KMS-11 (cell line): ENCODE data around the gene FANCC.

Experiments used
- H2AFZ ChIP-seq: fragments of 200-600 bp; sonication (generic); 2 replicates; pipeline ENCODE4 v1.6.1; 2016; ENCODE audit warnings: antibody characterized with exemption, mixed run types, low read depth
- H3K27ac ChIP-seq: fragments of 200-600 bp; sonication (generic); 2 replicates; pipeline ENCODE4 v1.6.1; 2016; ENCODE audit warnings: mild to moderate bottlenecking, mixed run types
- H3K27me3 ChIP-seq: fragments of 200-600 bp; sonication (generic); 2 replicates; pipeline ENCODE4 v1.6.1; 2017; ENCODE audit warnings: mild to moderate bottlenecking, low read depth, mixed run types, moderate library complexity; ENCODE audit not compliant: insufficient read depth
- H3K36me3 ChIP-seq: fragments of 200-600 bp; sonication (generic); 2 replicates; pipeline ENCODE4 v1.6.1; 2017; ENCODE audit warnings: mild to moderate bottlenecking, mixed run types; ENCODE audit not compliant: insufficient read depth
- H3K4me1 ChIP-seq: fragments of 200-600 bp; sonication (generic); 2 replicates; pipeline ENCODE4 v1.6.1; 2016; ENCODE audit warnings: mild to moderate bottlenecking, low read depth, mixed run types; ENCODE audit not compliant: poor library complexity, severe bottlenecking
- H3K4me2 ChIP-seq: fragments of 200-600 bp; sonication (generic); 2 replicates; pipeline ENCODE4 v1.7.0; 2016; ENCODE audit warnings: mild to moderate bottlenecking, mixed run types
- H3K4me3 ChIP-seq: fragments of 200-600 bp; sonication (generic); IDR thresholded peaks from 2 replicates; pipeline ENCODE4 v1.6.1; 2017; ENCODE audit warnings: low read depth, low read length, mixed read lengths; ENCODE audit not compliant: insufficient read depth
- H3K79me2 ChIP-seq: fragments of 200-600 bp; sonication (generic); 2 replicates; pipeline ENCODE4 v1.6.1; 2016; ENCODE audit warnings: low read depth, mixed run types; ENCODE audit not compliant: insufficient read depth
- H3K9ac ChIP-seq: fragments of 200-600 bp; sonication (generic); 2 replicates; pipeline ENCODE4 v1.6.1; 2016; ENCODE audit warnings: mild to moderate bottlenecking, mixed run types
- H4K20me1 ChIP-seq: fragments of 200-600 bp; sonication (generic); 2 replicates; pipeline ENCODE4 v1.6.1; 2016; ENCODE audit warnings: mild to moderate bottlenecking, mixed run types; ENCODE audit not compliant: insufficient read depth
- CTCF ChIP-seq: fragments of 200-600 bp; sonication (generic); conservative IDR thresholded peaks from 2 replicates; pipeline ENCODE4 v1.6.1; 2017; ENCODE audit warnings: low read depth, mild to moderate bottlenecking, antibody characterized with exemption, low read length, moderate library complexity, mixed read lengths

FANCC gene

GRCh38 chr9:95060916-95061315, 256.6 kb downstream of the FANCC start:
- H3K4me2 ChIP-seq: no peak overlapping the region

GRCh38 chr9:95060234-95060633, 257.3 kb downstream of the FANCC start:
- TF ChIP-seq CTCF: no peak
- no peaks in the 10 kb centered on the region for H3K27me3 ChIP-seq
- H3K4me3 ChIP-seq: no peak overlapping the region
- H3K27ac ChIP-seq: no peak overlapping the region
- H4K20me1 ChIP-seq: no peaks in the 10 kb centered on the region
- no peak overlapping the region for H3K4me2 ChIP-seq
- no peaks in the 10 kb centered on the region for H3K79me2 ChIP-seq
- no peak overlapping the region for H3K9ac ChIP-seq
- no peaks in the 10 kb centered on the region for H3K36me3 ChIP-seq
- no peak overlapping the region for H2AFZ ChIP-seq
- H3K4me1 ChIP-seq: no peaks in the 10 kb centered on the region

More at GRCh38 chr9:95060916-95061315, 256.6 kb downstream of the FANCC start:
- H3K79me2 ChIP-seq: no peaks in the 10 kb centered on the region
- no peaks in the 10 kb centered on the region for H3K36me3 ChIP-seq
- no peaks in the 10 kb centered on the region for H3K4me1 ChIP-seq
- H3K4me3 ChIP-seq: no peak overlapping the region
- H3K27ac ChIP-seq: no peak overlapping the region
- no peak for TF ChIP-seq CTCF
- H3K27me3 ChIP-seq: no peaks in the 10 kb centered on the region
- no peak overlapping the region for H3K9ac ChIP-seq
- H2AFZ ChIP-seq: no peak overlapping the region
- H4K20me1 ChIP-seq: no peaks in the 10 kb centered on the region

- TF ChIP-seq CTCF: no peak
- no peaks in the 10 kb centered on the region for H3K79me2 ChIP-seq
Observed at GRCh38 chr9:95058795-95059386, 258.6 kb downstream of the FANCC start.

GRCh38 chr9:95058121-95058785, 259.3 kb downstream of the FANCC start:
- no peak for TF ChIP-seq CTCF
- H3K4me1 ChIP-seq: no peaks in the 10 kb centered on the region
- no peaks in the 10 kb centered on the region for H3K79me2 ChIP-seq
- H3K4me3 ChIP-seq: no peak overlapping the region
- H3K4me2 ChIP-seq: no peak overlapping the region
- no peak overlapping the region for H3K27ac ChIP-seq
- no peaks in the 10 kb centered on the region for H3K27me3 ChIP-seq
- H3K9ac ChIP-seq: no peak overlapping the region
- no peaks in the 10 kb centered on the region for H3K36me3 ChIP-seq
- no peaks in the 10 kb centered on the region for H4K20me1 ChIP-seq
- no peak overlapping the region for H2AFZ ChIP-seq

More at GRCh38 chr9:95058795-95059386, 258.6 kb downstream of the FANCC start:
- H4K20me1 ChIP-seq: no peaks in the 10 kb centered on the region
- H3K4me2 ChIP-seq: no peak overlapping the region
- H3K27me3 ChIP-seq: no peaks in the 10 kb centered on the region
- H3K4me1 ChIP-seq: no peaks in the 10 kb centered on the region
- H3K27ac ChIP-seq: no peak overlapping the region
- H2AFZ ChIP-seq: no peak overlapping the region
- H3K9ac ChIP-seq: no peak overlapping the region
- H3K36me3 ChIP-seq: no peaks in the 10 kb centered on the region
- H3K4me3 ChIP-seq: no peak overlapping the region
